ENCODE results near the gene TMEM44.

Gene TMEM44

DNA sequence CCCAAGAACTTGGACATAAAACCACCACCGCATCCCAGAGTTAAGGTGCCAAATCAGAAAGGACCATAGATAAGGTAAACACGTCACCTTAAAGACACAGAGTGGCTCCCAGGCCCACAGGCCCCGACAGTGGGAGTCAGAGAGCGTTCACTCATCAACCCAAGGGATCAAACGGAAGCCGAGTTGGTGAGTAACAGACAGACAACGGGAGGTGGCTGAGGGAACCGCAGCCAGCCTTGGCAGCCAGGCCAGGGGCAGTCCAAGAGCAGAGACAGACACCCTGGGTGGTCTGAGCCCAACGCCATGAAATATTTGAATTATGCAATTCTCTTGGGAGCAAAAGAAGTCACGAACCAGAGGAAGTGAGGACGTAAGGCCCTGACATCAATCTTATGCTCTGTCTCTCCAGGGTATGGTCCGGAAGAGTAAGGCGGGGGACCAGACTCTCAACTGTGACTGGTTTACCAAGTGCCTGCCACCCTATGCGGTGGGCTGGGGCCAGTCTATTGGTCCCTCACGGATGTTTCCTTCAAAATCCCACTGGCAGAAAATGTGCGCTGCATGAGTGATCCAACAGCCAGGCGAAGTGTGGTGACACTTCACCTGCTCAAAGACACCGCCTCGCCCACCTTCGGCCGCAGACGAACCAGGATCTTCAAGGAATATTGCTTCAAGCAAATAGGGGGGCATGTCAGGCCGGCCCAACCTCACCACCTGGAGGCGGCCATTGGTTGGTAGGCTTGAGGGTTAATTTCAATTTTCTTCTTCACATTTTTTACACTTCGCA lies 34.3 kb downstream of the TMEM44 start:
- no peak for DNase-seq (ENCODE audit: extremely low read depth, low read depth)
- TF ChIP-seq, protein P1, sequence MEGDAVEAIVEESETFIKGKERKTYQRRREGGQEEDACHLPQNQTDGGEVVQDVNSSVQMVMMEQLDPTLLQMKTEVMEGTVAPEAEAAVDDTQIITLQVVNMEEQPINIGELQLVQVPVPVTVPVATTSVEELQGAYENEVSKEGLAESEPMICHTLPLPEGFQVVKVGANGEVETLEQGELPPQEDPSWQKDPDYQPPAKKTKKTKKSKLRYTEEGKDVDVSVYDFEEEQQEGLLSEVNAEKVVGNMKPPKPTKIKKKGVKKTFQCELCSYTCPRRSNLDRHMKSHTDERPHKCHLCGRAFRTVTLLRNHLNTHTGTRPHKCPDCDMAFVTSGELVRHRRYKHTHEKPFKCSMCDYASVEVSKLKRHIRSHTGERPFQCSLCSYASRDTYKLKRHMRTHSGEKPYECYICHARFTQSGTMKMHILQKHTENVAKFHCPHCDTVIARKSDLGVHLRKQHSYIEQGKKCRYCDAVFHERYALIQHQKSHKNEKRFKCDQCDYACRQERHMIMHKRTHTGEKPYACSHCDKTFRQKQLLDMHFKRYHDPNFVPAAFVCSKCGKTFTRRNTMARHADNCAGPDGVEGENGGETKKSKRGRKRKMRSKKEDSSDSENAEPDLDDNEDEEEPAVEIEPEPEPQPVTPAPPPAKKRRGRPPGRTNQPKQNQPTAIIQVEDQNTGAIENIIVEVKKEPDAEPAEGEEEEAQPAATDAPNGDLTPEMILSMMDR (IDR thresholded peaks at IDR 0.05; ENCODE audit: low read depth, low read length, missing control alignments), result no peak
- no peak overlapping the region for H3K4me3 ChIP-seq (replicated peaks; ENCODE audit: low read depth, low read length)

GRCh38 chr3:194596906-194597305 lies 36.3 kb downstream of the TMEM44 start:
- H3K4me3 ChIP-seq (replicated peaks; ENCODE audit: low read depth, low read length), result no peak overlapping the region
- DNase-seq (ENCODE audit: extremely low read depth, low read depth), result no peak
- TF ChIP-seq, protein P1 (IDR thresholded peaks at IDR 0.05; ENCODE audit: low read depth, low read length, missing control alignments), result no peak

- TF ChIP-seq, protein P1 (IDR thresholded peaks at IDR 0.05; ENCODE audit: low read depth, low read length, missing control alignments), result no peak
- no peak overlapping the region for H3K4me3 ChIP-seq (replicated peaks; ENCODE audit: low read depth, low read length)
- DNase-seq (ENCODE audit: extremely low read depth, low read depth), result peak; percentile 99
These were observed 40.1 kb downstream of the TMEM44 start for GRCh38 chr3:194592798-194593752.

DNA sequence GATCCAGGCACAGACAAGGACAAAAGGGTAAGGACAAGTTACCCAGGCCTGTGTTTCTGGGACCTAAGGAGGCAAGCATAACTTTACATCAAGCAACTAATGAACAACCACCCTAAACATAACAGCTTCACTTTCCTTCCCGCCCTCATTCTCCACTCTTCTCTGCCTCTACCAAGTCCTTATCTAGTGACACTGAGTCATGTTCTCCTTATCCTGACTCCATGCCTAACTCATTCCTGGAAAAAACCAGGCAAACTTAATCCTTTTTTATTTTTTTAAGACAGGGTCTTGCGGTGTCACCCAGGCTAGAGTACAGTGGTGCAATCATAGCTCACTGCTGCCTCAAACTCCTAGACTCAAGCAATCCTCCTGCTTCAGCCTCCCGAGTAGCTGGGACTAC lies 44.5 kb downstream of the TMEM44 start:
- no peak for DNase-seq (ENCODE audit: extremely low read depth, low read depth)
- TF ChIP-seq, protein P1 (IDR thresholded peaks at IDR 0.05; ENCODE audit: low read depth, low read length, missing control alignments), result no peak
- no peak overlapping the region for H3K4me3 ChIP-seq (replicated peaks; ENCODE audit: low read depth, low read length)

DNA sequence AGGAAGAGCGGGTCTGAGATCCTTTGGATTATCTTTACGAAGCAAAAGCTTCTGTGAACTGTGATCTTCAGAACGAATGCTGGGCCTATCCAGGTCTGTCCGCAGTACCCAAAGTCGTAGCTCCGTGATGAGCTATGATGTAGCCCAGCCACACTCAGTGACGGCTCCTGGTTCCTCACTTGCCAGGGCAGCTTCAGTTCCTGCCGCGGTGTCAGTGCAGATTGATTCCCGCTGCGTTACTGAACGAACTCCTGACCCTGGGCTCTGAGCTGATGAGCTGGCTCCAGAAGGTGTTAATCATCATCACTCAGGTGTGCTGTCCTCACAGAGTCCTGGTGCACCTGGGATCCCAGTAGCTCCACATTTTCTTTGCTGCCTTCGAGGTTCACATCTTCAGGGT lies 45.0 kb downstream of the TMEM44 start:
- DNase-seq (ENCODE audit: extremely low read depth, low read depth), result no peak
- H3K4me3 ChIP-seq (replicated peaks; ENCODE audit: low read depth, low read length), result no peak overlapping the region
- TF ChIP-seq, protein P1 (IDR thresholded peaks at IDR 0.05; ENCODE audit: low read depth, low read length, missing control alignments), result no peak

GRCh38 chr3:194587438-194587931 lies 45.7 kb downstream of the TMEM44 start:
- TF ChIP-seq, protein P1 (IDR thresholded peaks at IDR 0.05; ENCODE audit: low read depth, low read length, missing control alignments), result no peak
- no peak for DNase-seq (ENCODE audit: extremely low read depth, low read depth)
- no peak overlapping the region for H3K4me3 ChIP-seq (replicated peaks; ENCODE audit: low read depth, low read length)

Data from HFF-Myc (cell line).